ENCODE results near the gene MPV17L. TPM values are rescaled to one million over a fixed set of nuclear protein-coding genes. Genes with fewer than 3 reads are reported as not detected.
A peak's percentile ranks its signal among the peaks of the same experiment; 100 is the strongest.
"Not testable (repeated sequence)": the region's sequence is repeated elsewhere in the genome, so short reads cannot be mapped to it uniquely, and the experiment has no call there.

The MPV17L gene
- total RNA-seq, 3 donors from 2014 or later = 0.11 to 0.40 (median 0.11) TPM

DNA sequence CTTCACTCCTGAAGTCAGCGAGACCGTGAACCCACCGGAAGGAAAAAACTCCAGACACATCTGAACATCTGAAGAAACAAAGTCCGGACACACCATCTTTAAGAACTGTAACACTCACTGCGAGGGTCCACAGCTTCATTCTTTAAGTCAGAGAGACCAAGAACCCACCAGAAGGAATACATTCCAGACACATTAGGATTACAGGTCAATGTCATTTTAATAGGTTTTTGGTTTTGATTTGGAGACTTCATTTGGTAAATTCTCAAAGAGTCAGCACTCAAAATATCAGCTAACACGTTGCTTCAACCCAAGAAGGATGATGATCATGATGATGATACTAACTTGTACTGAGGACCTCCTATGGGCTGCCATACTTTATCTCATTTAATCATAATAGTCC, 31.2 kb downstream of the MPV17L start:
- H3K4me3 Mint-ChIP-seq = no peak overlapping the region
- no peaks in the 10 kb centered on the region for H3K36me3 Mint-ChIP-seq (ENCODE audit: insufficient read depth)
- H3K27me3 Mint-ChIP-seq (ENCODE audit: low read depth) = peaks cover 11% of the 10 kb centered on the region
- H3K4me1 Mint-ChIP-seq (ENCODE audit: low read depth) = peaks cover 2% of the 10 kb centered on the region
- ATAC-seq (no peak), DNase-seq (no peak)
- H3K9me3 Mint-ChIP-seq = no peaks in the 10 kb centered on the region

DNA sequence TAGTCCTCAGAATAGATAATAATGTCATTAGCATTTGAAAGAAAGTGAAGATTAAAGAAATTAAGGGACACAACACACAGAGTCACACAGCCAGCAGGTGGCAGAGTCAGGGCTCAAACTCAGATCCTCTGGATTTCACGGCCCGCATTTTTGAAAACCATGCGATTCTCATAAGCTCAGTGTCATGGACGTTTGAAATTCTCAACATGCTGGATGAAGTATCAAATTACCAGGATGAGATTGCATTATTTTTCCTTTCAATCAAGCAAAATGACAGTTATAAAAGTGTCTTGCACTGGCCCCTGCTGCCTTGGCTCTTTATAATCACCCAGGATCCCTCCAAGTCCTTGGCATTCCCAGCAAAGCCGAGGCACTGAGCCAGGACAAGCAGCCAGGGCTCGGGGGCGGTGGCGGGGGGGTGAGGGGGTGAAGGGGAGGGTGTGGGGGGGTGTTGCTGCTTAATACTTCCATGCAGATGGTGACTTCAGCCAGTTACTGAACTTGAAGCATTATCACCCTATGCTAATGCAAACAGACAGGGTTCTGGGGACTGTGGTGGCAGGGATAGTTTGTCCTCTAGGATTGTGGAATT, 32.2 kb downstream of the MPV17L start:
- Mint-ChIP-seq H3K36me3 (ENCODE audit: insufficient read depth) (no peaks in the 10 kb centered on the region), H3K4me3 (no peak overlapping the region), H3K27me3 (ENCODE audit: low read depth) (peaks cover 11% of the 10 kb centered on the region), H3K4me1 (ENCODE audit: low read depth) (peaks cover 2% of the 10 kb centered on the region), H3K9me3 (no peaks in the 10 kb centered on the region)
- ATAC-seq = peak; percentile 56 to 60
- DNase-seq = peak; percentile 50

GRCh38 chr16:15430884-15431283, 35.3 kb downstream of the MPV17L start:
- H3K9me3 Mint-ChIP-seq; H3K36me3 Mint-ChIP-seq (ENCODE audit: insufficient read depth); H3K4me3 Mint-ChIP-seq; ATAC-seq; DNase-seq: not testable (repeated sequence)
- peaks cover 15% of the 10 kb centered on the region for H3K4me1 Mint-ChIP-seq (ENCODE audit: low read depth)
- peaks cover 21% of the 10 kb centered on the region for H3K27me3 Mint-ChIP-seq (ENCODE audit: low read depth)

DNA sequence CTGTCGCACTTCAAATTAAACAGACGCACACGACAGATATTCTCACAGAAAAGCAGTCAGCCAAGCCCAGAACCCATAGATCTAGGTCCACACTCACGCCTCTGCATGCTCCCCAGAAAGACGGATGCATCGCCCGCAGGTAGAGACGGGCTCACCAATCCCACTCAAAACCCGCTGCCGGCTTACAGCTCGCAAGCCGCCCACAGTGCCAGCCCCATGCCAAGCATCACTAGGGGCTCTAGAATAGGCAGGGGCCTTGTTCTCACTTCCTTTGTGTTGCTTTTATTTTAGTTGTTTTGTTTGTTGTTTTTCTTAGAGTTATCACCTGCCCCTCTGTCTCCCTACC, 38.5 kb downstream of the MPV17L start:
- no peaks in the 10 kb centered on the region for H3K36me3 Mint-ChIP-seq (ENCODE audit: insufficient read depth)
- peak overlapping the region; percentile 86 for H3K4me3 Mint-ChIP-seq
- no peak for DNase-seq

DNA sequence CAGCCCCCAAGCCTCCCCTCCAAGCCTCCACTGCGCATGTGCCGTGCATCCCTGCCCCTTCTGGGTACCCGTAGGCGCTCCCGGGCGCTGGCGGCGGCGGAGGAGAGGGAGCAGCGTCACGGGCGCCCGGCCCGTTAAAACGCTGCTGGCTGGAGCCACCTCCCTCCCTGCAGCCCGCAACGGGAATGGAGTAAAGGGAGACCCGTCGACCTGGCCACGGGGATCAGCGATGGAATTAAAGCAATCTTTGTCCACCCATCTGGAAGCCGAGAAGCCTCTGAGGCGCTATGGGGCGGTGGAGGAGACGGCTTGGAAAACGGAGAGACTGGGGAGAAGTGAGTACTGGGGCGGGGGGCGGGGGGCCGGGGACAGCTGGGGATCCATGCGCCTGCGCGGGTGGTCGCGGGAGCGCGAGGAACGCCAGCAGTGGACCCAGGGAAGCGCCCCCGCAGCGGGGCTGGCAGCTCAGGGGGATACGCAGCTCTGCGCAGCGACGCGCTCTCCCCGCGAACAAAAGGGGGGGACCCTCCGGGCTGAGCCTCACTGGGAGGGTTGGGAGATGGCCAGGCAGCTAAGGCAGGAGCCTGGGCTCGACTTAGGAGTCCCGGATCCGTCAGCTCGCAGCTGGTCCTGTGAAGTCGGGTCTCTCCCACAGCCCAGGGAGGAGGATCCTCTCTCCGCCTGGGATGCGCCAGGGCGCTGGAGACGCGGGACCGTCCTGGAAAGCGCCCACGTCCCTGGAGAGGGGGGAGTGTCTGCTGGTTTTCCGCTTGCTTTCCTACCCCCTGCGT, 39.1 kb downstream of the MPV17L start, which contains the start of gene BMERB1:
TSS of gene BMERB1 (plus strand) at position 164 of the 791 bp plus-strand sequence. CDS start at position 230, 66 bp downstream.
- peaks cover 19% of the 10 kb centered on the region for H3K27me3 Mint-ChIP-seq (ENCODE audit: low read depth)
- ATAC-seq = peak; percentile 91 to 93
- peaks cover 13% of the 10 kb centered on the region for H3K4me1 Mint-ChIP-seq (ENCODE audit: low read depth)
- H3K36me3 Mint-ChIP-seq (ENCODE audit: insufficient read depth) = no peaks in the 10 kb centered on the region
- DNase-seq = peak; percentile 18
- H3K9me3 Mint-ChIP-seq = no peaks in the 10 kb centered on the region
- H3K4me3 Mint-ChIP-seq = peak within 1 kb of the TSS; percentile 86

More for the DNA sequence above, 38.5 kb downstream of the MPV17L start:
- peaks cover 19% of the 10 kb centered on the region for H3K27me3 Mint-ChIP-seq (ENCODE audit: low read depth)
- peak in 1 of 2 donors; percentile 20 for ATAC-seq
- H3K4me1 Mint-ChIP-seq (ENCODE audit: low read depth) = peaks cover 13% of the 10 kb centered on the region
- H3K9me3 Mint-ChIP-seq = no peaks in the 10 kb centered on the region

GRCh38 chr16:15435216-15435864, 39.8 kb downstream of the MPV17L start:
- peak overlapping the region; percentile 86 for H3K4me3 Mint-ChIP-seq
- no peaks in the 10 kb centered on the region for H3K36me3 Mint-ChIP-seq (ENCODE audit: insufficient read depth)
- ATAC-seq = peak in 1 of 2 donors; percentile 7
- H3K4me1 Mint-ChIP-seq (ENCODE audit: low read depth) = peaks cover 13% of the 10 kb centered on the region
- H3K27me3 Mint-ChIP-seq (ENCODE audit: low read depth) = peaks cover 19% of the 10 kb centered on the region
- no peak for DNase-seq
- no peaks in the 10 kb centered on the region for H3K9me3 Mint-ChIP-seq

GRCh38 chr16:15439102-15439501, 43.5 kb downstream of the MPV17L start:
- no peaks in the 10 kb centered on the region for H3K36me3 Mint-ChIP-seq (ENCODE audit: insufficient read depth)
- ATAC-seq = no peak

GRCh38 chr16:15439521-15439920, 44.0 kb downstream of the MPV17L start:
- peaks cover 11% of the 10 kb centered on the region for H3K27me3 Mint-ChIP-seq (ENCODE audit: low read depth)
- no peaks in the 10 kb centered on the region for H3K9me3 Mint-ChIP-seq
- peaks cover 9% of the 10 kb centered on the region for H3K4me1 Mint-ChIP-seq (ENCODE audit: low read depth)
- no peak overlapping the region for H3K4me3 Mint-ChIP-seq
- H3K36me3 Mint-ChIP-seq (ENCODE audit: insufficient read depth) = no peaks in the 10 kb centered on the region
- ATAC-seq (no peak), DNase-seq (no peak)

More at GRCh38 chr16:15439102-15439501, 43.5 kb downstream of the MPV17L start:
- no peak overlapping the region for H3K4me3 Mint-ChIP-seq
- peaks cover 10% of the 10 kb centered on the region for H3K4me1 Mint-ChIP-seq (ENCODE audit: low read depth)
- no peak for DNase-seq
- H3K27me3 Mint-ChIP-seq (ENCODE audit: low read depth) = peaks cover 16% of the 10 kb centered on the region
- no peaks in the 10 kb centered on the region for H3K9me3 Mint-ChIP-seq

DNA sequence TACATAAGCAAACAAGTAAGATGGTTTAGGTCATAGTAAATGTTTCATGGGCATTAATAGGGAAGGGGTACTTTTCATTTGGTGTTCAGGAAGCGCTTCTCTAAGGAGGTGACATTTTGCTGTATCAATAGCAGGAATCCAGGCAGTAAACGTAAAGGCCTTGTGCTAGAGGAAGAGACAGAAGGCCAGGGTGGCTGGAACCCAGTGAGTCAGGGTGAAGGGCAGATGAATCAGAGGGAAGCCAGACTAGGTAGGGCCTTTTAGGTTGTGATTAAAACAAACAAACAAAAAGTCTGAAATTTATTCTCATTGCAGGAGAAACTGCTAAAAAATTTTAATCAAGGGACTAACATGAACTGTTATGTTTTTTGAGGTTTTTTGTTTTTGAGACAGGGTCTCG, 45.3 kb downstream of the MPV17L start:
- no peak for DNase-seq
- Mint-ChIP-seq H3K4me1 (ENCODE audit: low read depth) (peaks cover under 1% of the 10 kb centered on the region), H3K4me3 (no peak overlapping the region), H3K36me3 (ENCODE audit: insufficient read depth) (no peaks in the 10 kb centered on the region), H3K9me3 (peaks cover 6% of the 10 kb centered on the region), H3K27me3 (ENCODE audit: low read depth) (peaks cover 2% of the 10 kb centered on the region)
- no peak for ATAC-seq

- not testable (repeated sequence) for H3K4me1 Mint-ChIP-seq (ENCODE audit: low read depth); DNase-seq; H3K27me3 Mint-ChIP-seq (ENCODE audit: low read depth); ATAC-seq; H3K36me3 Mint-ChIP-seq (ENCODE audit: insufficient read depth); H3K9me3 Mint-ChIP-seq; H3K4me3 Mint-ChIP-seq
Measured at GRCh38 chr16:15442140-15442539, 46.6 kb downstream of the MPV17L start.

- Mint-ChIP-seq H3K4me3 (no peak overlapping the region), H3K36me3 (ENCODE audit: insufficient read depth) (peaks cover 2% of the 10 kb centered on the region), H3K27me3 (ENCODE audit: low read depth) (no peaks in the 10 kb centered on the region), H3K9me3 (peaks cover 6% of the 10 kb centered on the region), H3K4me1 (ENCODE audit: low read depth) (no peaks in the 10 kb centered on the region)
- no peak for ATAC-seq
- no peak for DNase-seq
Measured at GRCh38 chr16:15443753-15444152, 48.2 kb downstream of the MPV17L start.

DNA sequence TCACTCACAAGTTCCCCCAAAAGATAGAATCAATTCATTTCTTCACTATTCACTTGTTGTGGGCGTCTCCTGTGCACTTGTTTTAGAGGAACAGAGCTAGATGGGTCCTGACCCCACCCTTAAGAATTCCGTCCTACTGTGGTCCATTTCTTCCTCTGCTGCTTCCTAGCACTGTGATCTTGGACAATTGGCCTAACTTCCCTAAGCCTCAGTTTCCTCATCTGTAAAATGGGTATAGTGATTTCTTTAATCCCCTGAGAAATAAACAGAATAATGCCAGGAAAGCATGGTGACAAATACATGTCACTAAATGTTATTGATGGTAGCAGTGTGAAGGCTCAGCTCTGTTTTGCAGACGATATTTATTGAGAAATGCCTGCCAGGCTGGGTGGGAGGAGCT, 48.7 kb downstream of the MPV17L start:
- Mint-ChIP-seq H3K4me1 (ENCODE audit: low read depth) (no peaks in the 10 kb centered on the region), H3K4me3 (no peak overlapping the region), H3K36me3 (ENCODE audit: insufficient read depth) (peaks cover 2% of the 10 kb centered on the region), H3K27me3 (ENCODE audit: low read depth) (no peaks in the 10 kb centered on the region), H3K9me3 (peaks cover 6% of the 10 kb centered on the region)
- ATAC-seq (no peak), DNase-seq (no peak)

DNA sequence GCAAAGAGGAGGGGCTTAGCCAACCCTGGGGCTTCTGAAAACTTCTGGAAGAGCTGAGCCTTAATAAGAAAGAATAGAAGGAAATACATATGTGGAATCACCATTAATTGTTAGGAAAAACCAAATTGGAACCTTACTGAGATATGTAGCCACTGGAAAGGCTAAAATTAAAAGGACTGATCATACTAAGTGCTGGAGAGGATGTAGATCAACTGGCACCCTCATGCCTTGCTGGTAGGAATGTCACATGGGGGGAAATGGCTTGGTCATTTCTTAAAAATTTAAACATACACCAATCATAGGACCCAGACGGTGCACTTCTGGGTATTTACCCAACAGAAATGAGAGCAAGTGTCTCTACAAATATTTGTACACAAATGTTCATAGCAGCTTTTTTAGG, 49.9 kb downstream of the MPV17L start:
- H3K36me3 Mint-ChIP-seq (ENCODE audit: insufficient read depth) = peaks cover 2% of the 10 kb centered on the region
- no peak overlapping the region for H3K4me3 Mint-ChIP-seq

GRCh38 chr16:15446901-15447300, 51.3 kb downstream of the MPV17L start:
- Mint-ChIP-seq H3K4me3 (no peak overlapping the region), H3K27me3 (ENCODE audit: low read depth) (no peaks in the 10 kb centered on the region), H3K36me3 (ENCODE audit: insufficient read depth) (peaks cover 2% of the 10 kb centered on the region), H3K9me3 (peaks cover 6% of the 10 kb centered on the region), H3K4me1 (ENCODE audit: low read depth) (no peaks in the 10 kb centered on the region)
- DNase-seq (no peak), ATAC-seq (no peak)

More for the DNA sequence above, 49.9 kb downstream of the MPV17L start:
- DNase-seq (no peak), ATAC-seq (no peak)
- no peaks in the 10 kb centered on the region for H3K27me3 Mint-ChIP-seq (ENCODE audit: low read depth)
- peaks cover 6% of the 10 kb centered on the region for H3K9me3 Mint-ChIP-seq
- no peaks in the 10 kb centered on the region for H3K4me1 Mint-ChIP-seq (ENCODE audit: low read depth)

All from activated T-cell treated with anti-CD3 and anti-CD28 coated beads, Interleukin-2, amount 50 U/mL, for 4 hours (primary cell).